ENCODE data around the gene USP48.
"Not testable (repeated sequence)": the region's sequence is repeated elsewhere in the genome, so short reads cannot be mapped to it uniquely, and the experiment has no call there.

USP48 gene

GRCh38 chr1:21795075-21795474 lies 12.1 kb upstream of the USP48 start:
- TF ChIP-seq CTCF (IDR thresholded peaks at IDR 0.05; ENCODE audit: borderline replicate concordance, control extremely low read depth, extremely low read depth, insufficient read depth, missing control alignments) = no peak
- no peak for DNase-seq (ENCODE audit: low spot score)
- in situ Hi-C loops (cut with MboI; ENCODE audit: low sequenced_read_pairs, unreplicated experiment) = no loop called here

- no peak for TF ChIP-seq CTCF (IDR thresholded peaks at IDR 0.05; ENCODE audit: borderline replicate concordance, control extremely low read depth, extremely low read depth, insufficient read depth, missing control alignments)
- no peak for DNase-seq (ENCODE audit: low spot score)
- in situ Hi-C loops (cut with MboI; ENCODE audit: low sequenced_read_pairs, unreplicated experiment) = no loop called here
Observed at GRCh38 chr1:21794656-21795055, 11.7 kb upstream of the USP48 start.

- in situ Hi-C loops (cut with MboI; ENCODE audit: low sequenced_read_pairs, unreplicated experiment) = no loop called here
- no peak for TF ChIP-seq CTCF (IDR thresholded peaks at IDR 0.05; ENCODE audit: borderline replicate concordance, control extremely low read depth, extremely low read depth, insufficient read depth, missing control alignments)
- DNase-seq (ENCODE audit: low spot score) = no peak
Observed at GRCh38 chr1:21793104-21793503, 10.2 kb upstream of the USP48 start.

GRCh38 chr1:21786640-21787039 lies 3.7 kb upstream of the USP48 start:
- TF ChIP-seq CTCF (IDR thresholded peaks at IDR 0.05; ENCODE audit: borderline replicate concordance, control extremely low read depth, extremely low read depth, insufficient read depth, missing control alignments) = no peak
- DNase-seq (ENCODE audit: low spot score) = no peak
- in situ Hi-C loops (cut with MboI; ENCODE audit: low sequenced_read_pairs, unreplicated experiment) = no loop called here

- DNase-seq (ENCODE audit: low spot score); in situ Hi-C loops (cut with MboI; ENCODE audit: low sequenced_read_pairs, unreplicated experiment): not testable (repeated sequence)
Observed at GRCh38 chr1:21785764-21786163, 2.8 kb upstream of the USP48 start.

GRCh38 chr1:21783679-21784603 lies 992 bp upstream of the USP48 start:
- peak; percentile 90 for DNase-seq (ENCODE audit: low spot score)
- no peak for TF ChIP-seq CTCF (IDR thresholded peaks at IDR 0.05; ENCODE audit: borderline replicate concordance, control extremely low read depth, extremely low read depth, insufficient read depth, missing control alignments)
- in situ Hi-C loops (cut with MboI; ENCODE audit: low sequenced_read_pairs, unreplicated experiment) = no loop called here

- peak; percentile 55 for DNase-seq (ENCODE audit: low spot score)
- peak; percentile 52 for TF ChIP-seq CTCF (IDR thresholded peaks at IDR 0.05; ENCODE audit: borderline replicate concordance, control extremely low read depth, extremely low read depth, insufficient read depth, missing control alignments)
- in situ Hi-C loops (cut with MboI; ENCODE audit: low sequenced_read_pairs, unreplicated experiment) = no loop called here
Observed at GRCh38 chr1:21782349-21782867, 541 bp downstream of the USP48 start.
